Measurements from ENCODE around the gene HIPK2. TPM values are rescaled to one million over a fixed set of nuclear protein-coding genes. Genes with fewer than 3 reads are reported as not detected.

Gene HIPK2
- total RNA-seq, 1 donor from 2014 or later = 23.0 TPM

DNA sequence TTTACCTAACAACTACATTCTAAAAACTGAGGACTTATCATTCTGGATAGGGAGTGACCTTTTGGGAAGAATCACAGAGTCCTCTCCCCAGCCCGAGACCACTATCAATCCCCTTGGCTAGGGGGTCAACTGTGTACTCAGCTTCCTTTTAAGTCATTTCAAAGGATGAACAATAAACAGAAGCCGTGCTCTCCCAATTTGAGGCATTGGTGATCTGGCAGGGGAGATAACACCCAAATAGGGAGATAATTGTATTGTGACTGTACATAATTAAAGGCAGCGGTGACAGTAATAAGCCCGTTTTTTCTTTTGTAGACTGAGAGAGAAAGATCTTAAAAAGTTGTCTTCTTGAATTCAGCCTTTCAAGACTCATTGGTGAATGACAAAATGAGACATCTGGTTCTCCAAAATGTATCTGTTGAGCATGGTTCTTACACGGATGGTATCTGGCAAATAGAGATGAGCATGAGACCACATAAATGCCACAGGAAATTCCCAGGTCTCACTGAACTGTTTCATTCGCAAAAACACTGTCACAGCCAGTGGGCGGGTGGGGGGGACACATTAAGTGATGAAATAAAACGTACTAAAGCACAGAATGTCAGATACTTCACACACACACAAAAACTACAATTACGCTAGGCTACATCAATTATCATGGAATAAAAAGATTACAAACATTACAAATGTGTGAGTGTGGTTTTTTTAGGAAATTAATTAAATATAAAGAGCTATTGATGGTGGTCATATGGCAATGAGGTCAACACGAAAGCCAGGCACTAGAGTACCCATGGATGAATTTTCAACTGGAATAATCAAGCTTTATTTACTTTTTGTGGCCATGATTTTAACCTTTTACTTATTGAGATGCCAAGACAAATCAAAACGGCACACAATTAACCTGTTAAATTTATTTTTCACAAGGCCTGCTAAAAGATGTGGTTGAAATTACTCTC, 108.4 kb downstream of the HIPK2 start:
- Mint-ChIP-seq H3K27ac (no peak overlapping the region), H3K4me3 (no peak overlapping the region), H3K9me3 (no peaks in the 10 kb centered on the region), H3K4me1 (peaks cover 15% of the 10 kb centered on the region), H3K36me3 (ENCODE audit: low read depth) (no peaks in the 10 kb centered on the region), H3K27me3 (no peaks in the 10 kb centered on the region)
- ChIA-PET POLR2A (interaction anchor here (0.7 kb wide), 1 partner anchor 632 kb away, joined by 3 read pairs; no protein-coding TSS in a partner anchor), CTCF (no interaction called here)
- ATAC-seq (ENCODE audit: low read depth) (no peak), DNase-seq (no peak)
- intact Hi-C loops (cut with micrococcal nuclease) = no loop called here
- TF ChIP-seq, protein P1, sequence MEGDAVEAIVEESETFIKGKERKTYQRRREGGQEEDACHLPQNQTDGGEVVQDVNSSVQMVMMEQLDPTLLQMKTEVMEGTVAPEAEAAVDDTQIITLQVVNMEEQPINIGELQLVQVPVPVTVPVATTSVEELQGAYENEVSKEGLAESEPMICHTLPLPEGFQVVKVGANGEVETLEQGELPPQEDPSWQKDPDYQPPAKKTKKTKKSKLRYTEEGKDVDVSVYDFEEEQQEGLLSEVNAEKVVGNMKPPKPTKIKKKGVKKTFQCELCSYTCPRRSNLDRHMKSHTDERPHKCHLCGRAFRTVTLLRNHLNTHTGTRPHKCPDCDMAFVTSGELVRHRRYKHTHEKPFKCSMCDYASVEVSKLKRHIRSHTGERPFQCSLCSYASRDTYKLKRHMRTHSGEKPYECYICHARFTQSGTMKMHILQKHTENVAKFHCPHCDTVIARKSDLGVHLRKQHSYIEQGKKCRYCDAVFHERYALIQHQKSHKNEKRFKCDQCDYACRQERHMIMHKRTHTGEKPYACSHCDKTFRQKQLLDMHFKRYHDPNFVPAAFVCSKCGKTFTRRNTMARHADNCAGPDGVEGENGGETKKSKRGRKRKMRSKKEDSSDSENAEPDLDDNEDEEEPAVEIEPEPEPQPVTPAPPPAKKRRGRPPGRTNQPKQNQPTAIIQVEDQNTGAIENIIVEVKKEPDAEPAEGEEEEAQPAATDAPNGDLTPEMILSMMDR (IDR thresholded peaks at IDR 0.05) = no peak

DNA sequence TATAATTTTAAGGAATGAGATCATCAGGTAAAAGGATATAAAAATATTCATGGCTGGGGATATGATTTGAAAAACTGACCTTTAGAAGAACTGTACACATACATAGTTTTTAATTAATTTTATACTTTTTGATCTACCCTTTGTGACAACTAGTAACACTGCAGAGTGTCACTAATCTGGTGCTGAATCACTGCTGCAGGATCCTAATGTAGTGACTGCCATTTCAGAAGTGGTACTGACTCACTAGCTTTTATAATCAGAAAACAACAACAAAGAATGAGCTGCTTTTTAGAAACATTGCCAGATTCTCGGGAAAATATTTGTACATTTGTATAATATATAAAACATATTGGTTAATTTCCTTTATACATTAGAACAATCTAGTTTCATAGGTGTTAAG, 110.4 kb downstream of the HIPK2 start:
- DNase-seq (no peak), ATAC-seq (ENCODE audit: low read depth) (no peak)
- H3K4me3 Mint-ChIP-seq = no peak overlapping the region
- H3K36me3 Mint-ChIP-seq (ENCODE audit: low read depth) = no peaks in the 10 kb centered on the region
- H3K9me3 Mint-ChIP-seq = no peaks in the 10 kb centered on the region
- intact Hi-C loops (cut with micrococcal nuclease) = no loop called here
- no peaks in the 10 kb centered on the region for H3K27me3 Mint-ChIP-seq
- ChIA-PET CTCF (no interaction called here), POLR2A (interaction anchor here (0.7 kb wide), 1 partner anchor 318 kb away, joined by 8 read pairs; no protein-coding TSS in a partner anchor)
- H3K4me1 Mint-ChIP-seq = peaks cover 4% of the 10 kb centered on the region
- TF ChIP-seq, protein P1 (IDR thresholded peaks at IDR 0.05) = no peak
- no peak overlapping the region for H3K27ac Mint-ChIP-seq

DNA sequence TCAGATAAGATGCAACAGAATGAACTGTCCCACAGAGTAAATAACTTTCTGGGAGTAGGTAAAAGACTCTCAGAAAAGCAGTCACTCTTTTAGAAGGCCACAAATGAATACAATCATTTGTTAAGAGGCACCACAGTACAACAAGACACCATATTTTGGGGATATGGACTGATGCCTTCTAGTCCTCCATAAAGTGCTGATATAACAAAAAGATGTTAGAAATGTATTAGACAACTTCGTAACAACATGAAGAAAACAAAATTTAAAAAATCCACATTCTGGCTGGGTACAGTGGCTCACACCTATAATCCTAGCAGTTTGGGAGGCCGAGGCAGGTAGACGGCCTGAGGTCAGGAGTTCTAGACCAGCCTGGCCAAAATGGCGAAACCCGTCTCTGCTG, 111.3 kb downstream of the HIPK2 start:
- Mint-ChIP-seq H3K4me1 (peaks cover 4% of the 10 kb centered on the region), H3K4me3 (no peak overlapping the region)
- intact Hi-C loops (cut with micrococcal nuclease) = no loop called here

DNA sequence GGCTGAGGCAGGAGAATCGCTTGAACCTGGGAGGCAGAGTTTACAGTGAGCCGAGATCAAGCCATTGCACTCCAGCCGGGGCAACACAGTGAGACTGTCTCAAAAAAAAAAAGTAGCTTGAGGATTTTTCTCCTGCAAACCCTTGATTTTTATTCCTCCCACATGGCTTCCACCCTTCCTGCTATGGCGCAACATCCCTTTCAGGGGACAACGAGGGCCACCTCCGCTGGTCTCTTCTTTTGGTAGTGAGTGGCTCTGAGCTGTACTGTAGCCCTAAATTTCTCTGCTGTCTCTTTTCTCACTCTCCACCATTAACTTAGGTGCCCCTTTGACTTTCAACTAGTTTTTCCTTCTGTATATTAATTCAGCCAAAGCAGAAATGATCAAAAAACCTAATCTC, 113.4 kb downstream of the HIPK2 start:
- ATAC-seq (ENCODE audit: low read depth) = no peak
- H3K27ac Mint-ChIP-seq = no peak overlapping the region
- TF ChIP-seq, protein P1 (IDR thresholded peaks at IDR 0.05) = no peak

More for the DNA sequence above, 111.3 kb downstream of the HIPK2 start:
- no peak for ATAC-seq (ENCODE audit: low read depth)
- H3K27ac Mint-ChIP-seq = no peak overlapping the region
- no peak for DNase-seq
- TF ChIP-seq, protein P1 (IDR thresholded peaks at IDR 0.05) = no peak
- no peaks in the 10 kb centered on the region for H3K36me3 Mint-ChIP-seq (ENCODE audit: low read depth)
- ChIA-PET CTCF (no interaction called here), POLR2A (no interaction called here)
- no peaks in the 10 kb centered on the region for H3K9me3 Mint-ChIP-seq
- H3K27me3 Mint-ChIP-seq = no peaks in the 10 kb centered on the region

DNA sequence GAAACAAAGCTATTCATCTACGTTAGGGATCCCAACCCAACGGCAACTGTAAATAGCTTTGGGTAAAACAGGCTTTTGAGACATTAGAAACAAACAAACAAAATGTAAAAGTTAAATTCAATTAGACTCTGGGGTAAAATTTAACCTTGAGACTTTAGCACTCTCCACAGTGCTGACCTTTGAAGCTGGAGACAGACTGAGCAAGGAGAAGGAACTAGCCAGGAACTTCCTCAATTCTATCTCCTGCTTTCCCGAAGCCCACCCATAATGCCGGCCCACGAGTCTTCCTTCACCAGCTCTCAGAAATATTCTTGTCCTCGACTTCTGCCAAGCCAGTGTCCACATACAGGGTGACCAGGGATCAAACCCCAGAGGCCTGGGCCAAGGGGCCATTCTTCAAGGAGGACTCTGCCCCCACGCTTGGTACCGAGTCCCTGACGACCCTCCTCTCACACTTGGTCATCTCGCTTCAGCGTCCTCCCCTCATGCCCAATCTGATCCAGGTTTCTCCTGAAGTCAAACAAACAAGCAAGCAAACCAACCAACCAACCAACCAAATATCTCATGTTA, 114.1 kb downstream of the HIPK2 start:
- TF ChIP-seq, protein P1 (IDR thresholded peaks at IDR 0.05) = no peak
- H3K27me3 Mint-ChIP-seq = no peaks in the 10 kb centered on the region
- H3K27ac Mint-ChIP-seq = no peak overlapping the region
- intact Hi-C loops (cut with micrococcal nuclease) = no loop called here
- H3K4me3 Mint-ChIP-seq = no peak overlapping the region
- POLR2A ChIA-PET = interaction anchor here (0.6 kb wide), 1 partner anchor 193 kb away, joined by 4 read pairs; no protein-coding TSS in a partner anchor
- H3K36me3 Mint-ChIP-seq (ENCODE audit: low read depth) = no peaks in the 10 kb centered on the region
- ATAC-seq (ENCODE audit: low read depth) (no peak), DNase-seq (no peak)
- no peaks in the 10 kb centered on the region for H3K9me3 Mint-ChIP-seq
- CTCF ChIA-PET = interaction anchor here (0.7 to 1.3 kb wide), 2 partner anchors 16 to 343 kb away, joined by 3 to 4 read pairs; no protein-coding TSS in a partner anchor
- no peaks in the 10 kb centered on the region for H3K4me1 Mint-ChIP-seq

More for the DNA sequence above, 113.4 kb downstream of the HIPK2 start:
- H3K9me3 Mint-ChIP-seq = no peaks in the 10 kb centered on the region
- intact Hi-C loops (cut with micrococcal nuclease) = no loop called here
- peaks cover 4% of the 10 kb centered on the region for H3K4me1 Mint-ChIP-seq
- no peak overlapping the region for H3K4me3 Mint-ChIP-seq
- DNase-seq = no peak
- POLR2A ChIA-PET = no interaction called here
- no peaks in the 10 kb centered on the region for H3K27me3 Mint-ChIP-seq
- H3K36me3 Mint-ChIP-seq (ENCODE audit: low read depth) = no peaks in the 10 kb centered on the region
- CTCF ChIA-PET = interaction anchor here (1.3 kb wide), 1 partner anchor 17 kb away, joined by 4 read pairs; no protein-coding TSS in a partner anchor

All from activated B cell treated with CpG ODN at 0.5 μM for 24 hours (primary cell).